ENCODE measurements around the gene YTHDF1.

DNA sequence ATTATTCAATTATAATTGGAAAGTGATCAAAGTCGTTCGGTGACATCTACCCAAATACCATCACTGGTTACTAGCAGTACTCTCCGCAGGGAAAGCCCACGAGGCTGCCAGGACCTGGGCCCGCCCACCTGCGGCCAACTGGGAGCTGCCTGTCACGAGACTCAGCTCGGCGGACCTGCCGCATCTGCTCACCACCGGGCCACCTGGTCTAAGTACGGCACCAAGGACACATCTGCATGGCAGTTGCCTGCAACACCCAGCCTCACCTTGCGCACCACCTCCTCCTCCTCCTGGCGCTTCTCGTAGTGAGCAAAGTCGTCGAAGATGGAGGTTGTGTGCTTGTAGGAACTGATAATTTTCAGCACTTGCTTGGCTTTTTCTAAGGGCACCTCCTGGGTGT, 13.9 kb downstream of the YTHDF1 start:
- TF ChIP-seq EP300 (IDR thresholded peaks at IDR 0.05) = no peak
- TF ChIP-seq, protein P1, sequence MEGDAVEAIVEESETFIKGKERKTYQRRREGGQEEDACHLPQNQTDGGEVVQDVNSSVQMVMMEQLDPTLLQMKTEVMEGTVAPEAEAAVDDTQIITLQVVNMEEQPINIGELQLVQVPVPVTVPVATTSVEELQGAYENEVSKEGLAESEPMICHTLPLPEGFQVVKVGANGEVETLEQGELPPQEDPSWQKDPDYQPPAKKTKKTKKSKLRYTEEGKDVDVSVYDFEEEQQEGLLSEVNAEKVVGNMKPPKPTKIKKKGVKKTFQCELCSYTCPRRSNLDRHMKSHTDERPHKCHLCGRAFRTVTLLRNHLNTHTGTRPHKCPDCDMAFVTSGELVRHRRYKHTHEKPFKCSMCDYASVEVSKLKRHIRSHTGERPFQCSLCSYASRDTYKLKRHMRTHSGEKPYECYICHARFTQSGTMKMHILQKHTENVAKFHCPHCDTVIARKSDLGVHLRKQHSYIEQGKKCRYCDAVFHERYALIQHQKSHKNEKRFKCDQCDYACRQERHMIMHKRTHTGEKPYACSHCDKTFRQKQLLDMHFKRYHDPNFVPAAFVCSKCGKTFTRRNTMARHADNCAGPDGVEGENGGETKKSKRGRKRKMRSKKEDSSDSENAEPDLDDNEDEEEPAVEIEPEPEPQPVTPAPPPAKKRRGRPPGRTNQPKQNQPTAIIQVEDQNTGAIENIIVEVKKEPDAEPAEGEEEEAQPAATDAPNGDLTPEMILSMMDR (IDR thresholded peaks at IDR 0.05) = no peak
- TF ChIP-seq POLR2A (IDR thresholded peaks at IDR 0.05) = no peak
- no peak for TF ChIP-seq POLR2AphosphoS5 (IDR thresholded peaks at IDR 0.05)
